Activated naive CD8-positive, alpha-beta T cell (primary cell): ENCODE data around the gene SHROOM3.

Experiments used
- H3K27ac Mint-ChIP-seq: one replicate; pipeline ENCODE4 v1.8.0; 2021; ENCODE audit warnings: mixed read lengths
- H3K27me3 Mint-ChIP-seq: one replicate; pipeline ENCODE4 v1.8.0; 2021; ENCODE audit warnings: mixed read lengths
- H3K36me3 Mint-ChIP-seq: one replicate; pipeline ENCODE4 v1.8.0; 2021; ENCODE audit warnings: mixed read lengths
- H3K4me1 Mint-ChIP-seq: one replicate; pipeline ENCODE4 v1.8.0; 2021; ENCODE audit warnings: low read depth, mixed read lengths
- H3K4me3 Mint-ChIP-seq: one replicate; pipeline ENCODE4 v1.8.0; 2021; ENCODE audit warnings: mild to moderate bottlenecking, mixed read lengths
- H3K9me3 Mint-ChIP-seq: one replicate; pipeline ENCODE4 v1.8.0; 2021; ENCODE audit warnings: low read depth, mixed read lengths

The SHROOM3 gene

GRCh38 chr4:76494871-76495590 lies 60.0 kb downstream of the SHROOM3 start:
- Mint-ChIP-seq H3K36me3 (no peaks in the 10 kb centered on the region), H3K27ac (no peak overlapping the region), H3K4me3 (no peak overlapping the region)

GRCh38 chr4:76498550-76498949 lies 63.5 kb downstream of the SHROOM3 start:
- H3K9me3 Mint-ChIP-seq: no peaks in the 10 kb centered on the region
- no peaks in the 10 kb centered on the region for H3K36me3 Mint-ChIP-seq
- H3K27me3 Mint-ChIP-seq: no peaks in the 10 kb centered on the region
- H3K27ac Mint-ChIP-seq: no peak overlapping the region
- H3K4me1 Mint-ChIP-seq: no peaks in the 10 kb centered on the region
- no peak overlapping the region for H3K4me3 Mint-ChIP-seq

More at GRCh38 chr4:76494871-76495590, 60.0 kb downstream of the SHROOM3 start:
- Mint-ChIP-seq H3K4me1 (no peaks in the 10 kb centered on the region), H3K27me3 (peaks cover 1% of the 10 kb centered on the region), H3K9me3 (no peaks in the 10 kb centered on the region)

GRCh38 chr4:76499461-76499860 lies 64.4 kb downstream of the SHROOM3 start:
- Mint-ChIP-seq H3K27me3 (peaks cover 2% of the 10 kb centered on the region), H3K27ac (no peak overlapping the region), H3K4me1 (no peaks in the 10 kb centered on the region), H3K9me3 (no peaks in the 10 kb centered on the region), H3K36me3 (no peaks in the 10 kb centered on the region), H3K4me3 (no peak overlapping the region)

GRCh38 chr4:76502886-76503285 lies 67.9 kb downstream of the SHROOM3 start:
- Mint-ChIP-seq H3K36me3 (no peaks in the 10 kb centered on the region), H3K27ac (no peak overlapping the region), H3K4me3 (no peak overlapping the region), H3K4me1 (no peaks in the 10 kb centered on the region), H3K9me3 (no peaks in the 10 kb centered on the region), H3K27me3 (peaks cover 10% of the 10 kb centered on the region)

- H3K27ac Mint-ChIP-seq: no peak overlapping the region
- H3K36me3 Mint-ChIP-seq: no peaks in the 10 kb centered on the region
- H3K4me1 Mint-ChIP-seq: no peaks in the 10 kb centered on the region
- H3K9me3 Mint-ChIP-seq: no peaks in the 10 kb centered on the region
- no peak overlapping the region for H3K4me3 Mint-ChIP-seq
- H3K27me3 Mint-ChIP-seq: peaks cover 10% of the 10 kb centered on the region
Measured at GRCh38 chr4:76504613-76505465, 69.8 kb downstream of the SHROOM3 start.

- Mint-ChIP-seq H3K4me3 (no peak overlapping the region), H3K9me3 (peaks cover 4% of the 10 kb centered on the region), H3K36me3 (peaks cover 2% of the 10 kb centered on the region), H3K27ac (no peak overlapping the region), H3K27me3 (peaks cover 2% of the 10 kb centered on the region), H3K4me1 (no peaks in the 10 kb centered on the region)
Measured at GRCh38 chr4:76511947-76512346, 76.9 kb downstream of the SHROOM3 start.

GRCh38 chr4:76513482-76513881 lies 78.5 kb downstream of the SHROOM3 start:
- Mint-ChIP-seq H3K27me3 (peaks cover 2% of the 10 kb centered on the region), H3K4me1 (no peaks in the 10 kb centered on the region), H3K9me3 (peaks cover 4% of the 10 kb centered on the region), H3K36me3 (peaks cover 2% of the 10 kb centered on the region), H3K4me3 (no peak overlapping the region), H3K27ac (no peak overlapping the region)

- Mint-ChIP-seq H3K36me3 (peaks cover 2% of the 10 kb centered on the region), H3K4me3 (no peak overlapping the region), H3K27ac (no peak overlapping the region)
Measured at GRCh38 chr4:76514087-76514486, 79.1 kb downstream of the SHROOM3 start.

GRCh38 chr4:76515975-76516843 lies 81.2 kb downstream of the SHROOM3 start:
- Mint-ChIP-seq H3K9me3 (peaks cover 4% of the 10 kb centered on the region), H3K36me3 (peaks cover 2% of the 10 kb centered on the region), H3K4me1 (no peaks in the 10 kb centered on the region), H3K4me3 (no peak overlapping the region), H3K27me3 (peaks cover 2% of the 10 kb centered on the region), H3K27ac (no peak overlapping the region)

More at GRCh38 chr4:76514087-76514486, 79.1 kb downstream of the SHROOM3 start:
- no peaks in the 10 kb centered on the region for H3K4me1 Mint-ChIP-seq
- peaks cover 2% of the 10 kb centered on the region for H3K27me3 Mint-ChIP-seq
- H3K9me3 Mint-ChIP-seq: peaks cover 4% of the 10 kb centered on the region

GRCh38 chr4:76518241-76518640 lies 83.2 kb downstream of the SHROOM3 start:
- Mint-ChIP-seq H3K27me3 (peaks cover 2% of the 10 kb centered on the region), H3K9me3 (peaks cover 4% of the 10 kb centered on the region), H3K4me1 (no peaks in the 10 kb centered on the region), H3K36me3 (peaks cover 2% of the 10 kb centered on the region), H3K4me3 (no peak overlapping the region), H3K27ac (no peak overlapping the region)

GRCh38 chr4:76523593-76523992 lies 88.6 kb downstream of the SHROOM3 start:
- no peaks in the 10 kb centered on the region for H3K27me3 Mint-ChIP-seq
- no peak overlapping the region for H3K4me3 Mint-ChIP-seq

GRCh38 chr4:76525751-76526150 lies 90.7 kb downstream of the SHROOM3 start:
- H3K36me3 Mint-ChIP-seq: no peaks in the 10 kb centered on the region
- H3K27ac Mint-ChIP-seq: no peak overlapping the region
- H3K9me3 Mint-ChIP-seq: no peaks in the 10 kb centered on the region
- peaks cover 8% of the 10 kb centered on the region for H3K27me3 Mint-ChIP-seq
- H3K4me3 Mint-ChIP-seq: no peak overlapping the region
- no peaks in the 10 kb centered on the region for H3K4me1 Mint-ChIP-seq

More at GRCh38 chr4:76523593-76523992, 88.6 kb downstream of the SHROOM3 start:
- no peaks in the 10 kb centered on the region for H3K36me3 Mint-ChIP-seq
- no peaks in the 10 kb centered on the region for H3K4me1 Mint-ChIP-seq
- no peak overlapping the region for H3K27ac Mint-ChIP-seq
- H3K9me3 Mint-ChIP-seq: no peaks in the 10 kb centered on the region

GRCh38 chr4:76526585-76526990 lies 91.6 kb downstream of the SHROOM3 start:
- Mint-ChIP-seq H3K4me1 (no peaks in the 10 kb centered on the region), H3K9me3 (no peaks in the 10 kb centered on the region), H3K4me3 (no peak overlapping the region), H3K27ac (no peak overlapping the region), H3K27me3 (peaks cover 8% of the 10 kb centered on the region), H3K36me3 (no peaks in the 10 kb centered on the region)

GRCh38 chr4:76527666-76528065 lies 92.6 kb downstream of the SHROOM3 start:
- Mint-ChIP-seq H3K4me1 (no peaks in the 10 kb centered on the region), H3K36me3 (no peaks in the 10 kb centered on the region), H3K27me3 (peaks cover 8% of the 10 kb centered on the region), H3K27ac (no peak overlapping the region), H3K9me3 (no peaks in the 10 kb centered on the region), H3K4me3 (no peak overlapping the region)
